Measurements from ENCODE around the gene ASS1. TPM values are rescaled to one million over a fixed set of nuclear protein-coding genes. Genes with fewer than 3 reads are reported as not detected.

The ASS1 gene
- polyA plus RNA-seq, 2 of the 4 experiments (the other 2 are of a cell fraction): 11.3 to 32.5 TPM

GRCh38 chr9:130480673-130481072 is 35.9 kb downstream of the ASS1 start:
- ChIA-PET POLR2A (no interaction called here), CTCF (interaction anchor here (1.5 to 1.6 kb wide), 2 partner anchors 13 to 34 kb away, joined by 3 to 4 read pairs; no protein-coding TSS in a partner anchor)
- no peak for FAIRE-seq
- ATAC-seq: peak; percentile 38 to 76; a peak in 3 of 6 replicates
- peak in 1 of 2 experiments; percentile 36 for DNase-seq (ENCODE audit: low read depth in 1 of 2, low spot score in 1 of 2)
- Histone ChIP-seq H3K4me1 (no peaks in the 10 kb centered on the region), H3K4me2 (no peak overlapping the region), H3K4me3 (no peak overlapping the region), H3K9me3 (no peaks in the 10 kb centered on the region), H3K27ac (no peak overlapping the region)
- TF ChIP-seq, protein P1, sequence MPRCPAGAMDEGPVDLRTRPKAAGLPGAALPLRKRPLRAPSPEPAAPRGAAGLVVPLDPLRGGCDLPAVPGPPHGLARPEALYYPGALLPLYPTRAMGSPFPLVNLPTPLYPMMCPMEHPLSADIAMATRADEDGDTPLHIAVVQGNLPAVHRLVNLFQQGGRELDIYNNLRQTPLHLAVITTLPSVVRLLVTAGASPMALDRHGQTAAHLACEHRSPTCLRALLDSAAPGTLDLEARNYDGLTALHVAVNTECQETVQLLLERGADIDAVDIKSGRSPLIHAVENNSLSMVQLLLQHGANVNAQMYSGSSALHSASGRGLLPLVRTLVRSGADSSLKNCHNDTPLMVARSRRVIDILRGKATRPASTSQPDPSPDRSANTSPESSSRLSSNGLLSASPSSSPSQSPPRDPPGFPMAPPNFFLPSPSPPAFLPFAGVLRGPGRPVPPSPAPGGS (IDR thresholded peaks at IDR 0.05): no peak
- TF ChIP-seq TP53 (CRISPR knock-in tag; IDR thresholded peaks at IDR 0.05) (no peak), NPAS2 (CRISPR knock-in tag; IDR thresholded peaks at IDR 0.05; ENCODE audit: borderline replicate concordance) (no peak), CHD4 (IDR thresholded peaks at IDR 0.05; ENCODE audit: borderline replicate concordance) (no peak), TFCP2L1 (CRISPR knock-in tag; IDR thresholded peaks at IDR 0.05) (no peak), EHF (CRISPR knock-in tag; IDR thresholded peaks at IDR 0.05) (no peak), RAD21 (conservative IDR thresholded peaks at IDR 0.05 in 1 of 2, IDR thresholded peaks at IDR 0.05 in 1 of 2) (peak in 1 of 2 experiments; percentile 41; a peak in 2 of 5 replicates), GATA3 (IDR thresholded peaks at IDR 0.05; ENCODE audit: borderline replicate concordance) (no peak)
- TF ChIP-seq, protein P2, sequence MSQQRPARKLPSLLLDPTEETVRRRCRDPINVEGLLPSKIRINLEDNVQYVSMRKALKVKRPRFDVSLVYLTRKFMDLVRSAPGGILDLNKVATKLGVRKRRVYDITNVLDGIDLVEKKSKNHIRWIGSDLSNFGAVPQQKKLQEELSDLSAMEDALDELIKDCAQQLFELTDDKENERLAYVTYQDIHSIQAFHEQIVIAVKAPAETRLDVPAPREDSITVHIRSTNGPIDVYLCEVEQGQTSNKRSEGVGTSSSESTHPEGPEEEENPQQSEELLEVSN (IDR thresholded peaks at IDR 0.05; ENCODE audit: borderline replicate concordance, low read depth): no peak
- WGBS (ENCODE audit: missing lambda C conversion rate): 75% methylated on average over 13 of the region's 16 CpGs

DNA sequence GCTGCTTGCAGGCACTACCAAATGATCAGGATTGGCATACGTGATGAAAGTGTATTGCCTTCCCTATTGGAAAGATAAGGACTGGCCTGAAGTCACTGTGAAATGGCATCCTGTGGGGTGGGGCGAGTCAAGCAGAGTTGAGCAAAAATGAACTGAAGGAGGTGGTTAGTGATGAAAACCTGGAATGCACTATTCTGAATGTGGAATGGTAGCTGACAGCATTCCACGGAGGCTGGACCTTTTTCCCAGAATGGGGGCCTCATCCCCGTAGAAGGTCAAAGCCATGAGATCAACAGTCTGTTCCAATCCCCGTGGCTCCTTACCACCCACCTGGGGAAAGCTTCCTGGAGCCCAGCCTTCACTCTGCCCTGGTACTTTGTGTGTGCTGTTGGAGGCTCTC is 37.7 kb downstream of the ASS1 start:
- POLR2A ChIA-PET: no interaction called here
- Histone ChIP-seq H3K27ac (no peak overlapping the region), H3K4me1 (no peaks in the 10 kb centered on the region), H3K4me2 (no peak overlapping the region), H3K4me3 (no peak overlapping the region), H3K9me3 (no peaks in the 10 kb centered on the region)
- no peak for FAIRE-seq
- 65% methylated on average over 5 of the region's 5 CpGs for WGBS (ENCODE audit: missing lambda C conversion rate)
- no peak for TF ChIP-seq ZFP36 (IDR thresholded peaks at IDR 0.05; ENCODE audit: borderline replicate concordance, partially characterized antibody)
- no peak for TF ChIP-seq ZC3H11A (IDR thresholded peaks at IDR 0.05)
- TF ChIP-seq POLR2A (IDR thresholded peaks at IDR 0.05; ENCODE audit: low read length): no peak
- no peak for TF ChIP-seq PBX3 (IDR thresholded peaks at IDR 0.05)
- TF ChIP-seq NR3C1 (IDR thresholded peaks at IDR 0.05): no peak
- no peak for TF ChIP-seq CHD4 (IDR thresholded peaks at IDR 0.05; ENCODE audit: borderline replicate concordance)
- no peak for TF ChIP-seq HDAC2 (IDR thresholded peaks at IDR 0.05)
- TF ChIP-seq, protein P1 (IDR thresholded peaks at IDR 0.05): no peak
- TF ChIP-seq PHF8 (IDR thresholded peaks at IDR 0.05; ENCODE audit: borderline replicate concordance, low read depth): no peak
- no peak for TF ChIP-seq KDM5A (IDR thresholded peaks at IDR 0.05)
- TF ChIP-seq RARB (CRISPR knock-in tag; IDR thresholded peaks at IDR 0.05): no peak
- TF ChIP-seq, protein P3, sequence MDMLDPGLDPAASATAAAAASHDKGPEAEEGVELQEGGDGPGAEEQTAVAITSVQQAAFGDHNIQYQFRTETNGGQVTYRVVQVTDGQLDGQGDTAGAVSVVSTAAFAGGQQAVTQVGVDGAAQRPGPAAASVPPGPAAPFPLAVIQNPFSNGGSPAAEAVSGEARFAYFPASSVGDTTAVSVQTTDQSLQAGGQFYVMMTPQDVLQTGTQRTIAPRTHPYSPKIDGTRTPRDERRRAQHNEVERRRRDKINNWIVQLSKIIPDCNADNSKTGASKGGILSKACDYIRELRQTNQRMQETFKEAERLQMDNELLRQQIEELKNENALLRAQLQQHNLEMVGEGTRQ (IDR thresholded peaks at IDR 0.05): no peak
- no peak for TF ChIP-seq JUNB (IDR thresholded peaks at IDR 0.05)
- no peak for TF ChIP-seq SMC3 (IDR thresholded peaks at IDR 0.05)
- TF ChIP-seq FOSB (CRISPR knock-in tag; IDR thresholded peaks at IDR 0.05): no peak
- no peak for TF ChIP-seq EHMT2 (IDR thresholded peaks at IDR 0.05; ENCODE audit: low read depth)
- TF ChIP-seq, protein P2 (IDR thresholded peaks at IDR 0.05; ENCODE audit: borderline replicate concordance, low read depth): no peak
- no peak for ATAC-seq
- CTCF ChIA-PET: interaction anchor here (1.2 to 2.0 kb wide), 4 partner anchors 11 to 200 kb away, joined by 3 to 10 read pairs (median 4); no protein-coding TSS in a partner anchor
- no peak for DNase-seq (ENCODE audit: low read depth in 1 of 2, low spot score in 1 of 2)

All from A549 (cell line).